HPDE6-E6E7 (cell line): ENCODE data around the gene TMEM120A.
"Not testable (repeated sequence)": the region's sequence is repeated elsewhere in the genome, so short reads cannot be mapped to it uniquely, and the experiment has no call there.

Source experiments
- DNase-seq: peaks from one replicate; pipeline ENCODE4 v3.0.0; 2011; ENCODE audit warnings: missing footprints; ENCODE audit errors: extremely low spot score

Gene TMEM120A

GRCh38 chr7:75994388-75995051, at the start of gene TMEM120A:
TSS of gene TMEM120A (minus strand) at chr7:75994595. CDS start at chr7:75994570, 25 bp downstream.
- peak; percentile 98 for DNase-seq

- no peak for DNase-seq
Observed at GRCh38 chr7:76040126-76040525, 45.7 kb upstream of the TMEM120A start.

DNA sequence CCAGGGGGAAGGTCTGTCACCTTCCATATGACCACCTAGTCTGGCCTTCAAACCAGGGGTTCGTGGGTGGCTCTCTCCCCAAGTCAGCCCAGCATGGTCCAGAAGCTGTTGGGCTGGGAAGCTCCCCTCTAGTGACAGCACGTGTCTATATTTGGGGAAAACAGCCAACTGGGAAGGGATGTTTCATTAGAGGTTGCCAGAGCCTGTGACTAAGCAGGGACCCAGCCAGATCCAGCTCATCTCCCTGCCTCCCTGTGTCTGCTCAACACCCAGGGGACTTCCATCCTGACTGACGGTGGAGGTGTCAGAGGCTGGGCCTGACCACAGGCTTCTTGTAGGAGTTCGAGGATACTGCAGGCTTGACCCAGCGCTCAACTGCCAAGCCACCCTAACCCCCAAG, 42.9 kb upstream of the TMEM120A start:
- no peak for DNase-seq

DNA sequence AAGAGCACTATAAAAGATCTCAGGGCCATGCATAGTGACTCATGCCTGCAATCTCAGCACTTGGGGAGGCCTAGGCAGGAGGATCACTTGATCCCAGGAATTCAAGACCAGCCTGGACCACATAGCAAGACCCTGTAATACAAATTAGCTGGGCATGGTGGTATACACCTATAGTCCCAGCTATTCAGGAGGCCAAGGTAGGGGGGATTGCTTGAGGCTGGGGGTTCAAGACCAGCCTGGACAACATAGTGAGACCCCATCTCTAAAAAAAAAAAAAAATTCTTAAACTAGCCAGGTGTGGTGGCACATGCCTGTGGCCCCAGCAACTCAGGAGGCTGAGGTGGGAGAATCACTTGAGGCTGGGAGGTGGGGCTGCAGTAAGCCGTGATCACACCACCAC, 37.6 kb upstream of the TMEM120A start:
- DNase-seq = no peak

- not testable (repeated sequence) for DNase-seq
Observed at GRCh38 chr7:76029682-76030081, 35.3 kb upstream of the TMEM120A start.

GRCh38 chr7:76023002-76023401, 28.6 kb upstream of the TMEM120A start:
- no peak for DNase-seq

- DNase-seq = no peak
Observed at GRCh38 chr7:76022026-76022780, 27.8 kb upstream of the TMEM120A start.

DNA sequence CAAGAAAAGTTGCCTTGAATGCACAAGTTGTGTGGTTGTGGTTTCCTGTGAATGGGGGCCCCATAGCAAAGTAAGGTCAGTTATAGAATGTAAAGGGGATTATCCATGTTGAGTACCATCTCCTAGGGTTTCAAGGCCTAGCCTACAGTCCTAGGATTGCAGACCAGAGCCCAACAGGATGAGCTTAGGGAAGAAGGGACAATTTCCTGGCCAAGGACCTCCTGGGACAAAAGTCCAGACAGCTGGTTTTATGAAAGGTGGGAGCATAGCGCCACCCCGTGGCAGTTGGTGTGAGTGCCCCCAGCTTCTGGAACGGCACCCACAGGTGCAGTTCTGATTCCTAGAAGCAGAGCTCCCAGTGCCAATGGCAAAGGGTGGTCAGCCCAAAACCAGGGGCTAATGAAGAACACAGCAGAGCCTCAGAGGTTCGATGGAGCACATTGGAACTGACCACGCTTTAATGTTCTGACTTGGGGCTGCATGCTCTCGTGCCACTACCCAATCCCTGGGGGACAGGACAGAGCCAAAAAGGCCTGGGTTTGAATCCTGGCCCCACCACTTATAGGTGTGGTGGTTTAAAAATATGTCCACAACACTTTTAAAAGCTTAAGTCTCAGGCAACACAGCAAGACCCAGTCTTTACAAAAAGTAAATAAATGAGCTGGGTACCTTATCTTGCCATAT, 25.8 kb upstream of the TMEM120A start:
- peak; percentile 52 for DNase-seq

DNA sequence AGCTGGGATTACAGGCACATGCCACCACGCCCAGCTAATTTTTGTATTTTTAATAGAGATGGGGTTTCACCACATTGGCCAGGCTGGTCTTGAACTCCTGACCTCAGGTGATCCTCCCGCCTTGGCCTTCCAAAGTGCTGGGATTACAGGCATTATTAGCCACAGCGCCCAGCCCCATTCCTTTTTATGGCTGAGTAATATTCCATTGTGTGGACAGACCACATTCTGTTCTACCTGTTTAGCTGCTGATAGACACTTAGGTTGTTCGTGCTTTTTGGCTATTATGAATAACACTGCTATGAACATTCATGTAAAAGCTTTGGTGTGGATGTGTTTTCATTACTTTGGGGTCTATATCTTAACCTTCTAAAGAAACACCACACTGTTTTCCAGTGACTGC, 24.1 kb upstream of the TMEM120A start:
- not testable (repeated sequence) for DNase-seq

GRCh38 chr7:76016191-76016947, 22.0 kb upstream of the TMEM120A start:
- DNase-seq = no peak

GRCh38 chr7:76011442-76011861, 17.1 kb upstream of the TMEM120A start:
- DNase-seq = no peak

DNA sequence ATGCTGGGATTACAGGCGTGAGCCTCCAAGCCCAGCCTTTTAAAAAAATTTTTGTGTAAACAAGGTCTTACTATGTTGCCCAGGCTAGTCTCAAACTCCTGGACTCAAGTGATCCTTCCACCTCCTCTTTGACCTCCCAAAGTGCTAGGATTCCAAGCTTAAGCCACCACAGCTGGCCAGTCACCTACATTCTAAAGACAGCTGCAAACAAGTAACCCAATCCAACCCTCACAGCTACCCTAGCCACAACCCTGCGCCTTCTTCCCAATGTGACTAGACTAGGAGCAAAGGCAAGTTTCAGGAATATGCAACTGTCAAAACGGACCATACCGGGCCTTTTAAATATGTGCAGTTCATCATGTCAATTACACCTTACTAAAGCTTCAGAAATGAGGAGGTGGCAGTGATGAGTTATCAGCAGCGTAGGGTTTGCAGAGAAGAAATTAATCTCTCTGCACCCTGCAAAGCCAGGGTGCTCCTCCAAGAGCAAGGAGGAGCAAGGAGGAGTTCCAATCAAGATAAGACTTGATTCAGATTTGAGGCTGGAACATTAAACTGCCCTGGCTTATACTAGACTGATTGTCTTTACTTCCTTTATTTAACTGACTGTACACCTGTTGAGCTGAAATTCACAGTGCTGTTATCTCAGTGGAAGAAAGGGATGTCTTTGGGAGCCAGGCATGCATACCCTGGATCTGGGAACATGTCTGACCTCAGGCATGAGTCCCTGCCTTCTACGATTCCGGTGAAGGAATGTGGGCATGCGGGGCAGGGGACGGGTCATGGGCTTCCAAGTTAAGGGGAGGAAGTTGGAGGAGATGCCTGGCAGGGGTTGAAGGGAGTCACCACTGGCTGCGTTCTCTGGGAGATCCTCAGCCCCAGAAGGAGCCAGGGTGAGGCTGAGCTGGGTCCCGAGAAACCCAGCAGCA, 15.5 kb upstream of the TMEM120A start:
- no peak for DNase-seq

- DNase-seq = no peak
Observed at GRCh38 chr7:76008156-76008687, 13.8 kb upstream of the TMEM120A start.

- DNase-seq = not testable (repeated sequence)
Observed at GRCh38 chr7:76005004-76005403, 10.6 kb upstream of the TMEM120A start.

GRCh38 chr7:76003351-76003750, 9.0 kb upstream of the TMEM120A start:
- DNase-seq = no peak

DNA sequence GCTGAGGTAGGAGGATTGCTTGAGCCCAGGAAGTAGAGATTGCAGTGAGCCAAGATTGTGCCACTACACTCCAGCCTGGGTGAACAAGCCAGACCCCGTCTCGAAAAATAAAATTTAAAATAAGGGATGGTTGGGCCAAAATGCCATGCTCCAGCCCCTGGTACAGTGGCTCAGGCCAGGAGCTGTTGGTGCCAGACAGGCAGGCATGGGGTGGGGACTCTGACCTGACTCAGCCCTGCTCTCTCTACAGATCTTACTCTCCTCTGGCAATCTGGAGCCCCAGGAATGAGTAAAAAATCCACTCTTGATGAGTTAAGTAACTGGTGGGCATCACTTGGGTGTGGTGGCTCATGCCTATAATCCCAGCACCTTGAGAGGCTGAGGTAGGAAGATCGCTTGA, 8.4 kb upstream of the TMEM120A start:
- DNase-seq = no peak

DNA sequence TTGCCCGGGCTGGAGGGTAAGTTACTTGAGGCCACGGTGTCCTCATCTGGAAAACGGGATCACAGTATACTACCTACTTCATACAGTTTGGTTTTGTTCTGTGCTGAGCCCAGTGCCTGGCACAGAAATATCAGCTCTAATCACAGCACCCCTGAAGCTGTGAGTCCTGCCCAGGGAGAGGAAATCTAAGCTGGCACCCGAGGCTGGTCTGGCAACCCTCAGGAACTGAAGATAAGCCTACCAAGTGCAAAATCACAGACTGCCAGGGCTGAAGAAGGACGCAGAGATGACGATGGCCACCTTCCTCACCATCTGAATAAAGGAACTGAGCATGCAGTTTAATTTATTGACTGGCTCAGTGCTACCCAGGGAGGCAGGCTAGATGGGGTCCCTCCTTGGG, 7.7 kb upstream of the TMEM120A start:
- no peak for DNase-seq

GRCh38 chr7:76000566-76000965, 6.2 kb upstream of the TMEM120A start:
- no peak for DNase-seq

DNA sequence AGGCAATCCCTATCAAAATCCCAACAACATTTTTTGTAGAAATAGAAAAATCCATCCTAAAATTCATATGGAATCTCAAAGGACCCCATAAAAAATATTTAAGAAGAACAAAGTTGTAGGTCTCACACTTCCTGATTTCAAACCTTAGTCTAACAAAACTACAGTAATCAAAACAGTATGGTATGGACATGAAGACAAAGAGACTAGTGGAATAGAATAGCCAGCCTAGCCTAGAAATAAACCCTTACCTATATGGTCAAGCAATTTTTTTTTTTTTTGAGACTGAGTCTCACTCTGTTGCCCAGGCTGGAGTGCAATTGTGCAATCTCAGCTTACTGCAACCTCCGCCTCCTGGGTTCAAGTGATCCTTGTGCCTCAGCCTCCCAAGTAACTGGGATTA, 3.6 kb upstream of the TMEM120A start:
- DNase-seq = no peak

DNA sequence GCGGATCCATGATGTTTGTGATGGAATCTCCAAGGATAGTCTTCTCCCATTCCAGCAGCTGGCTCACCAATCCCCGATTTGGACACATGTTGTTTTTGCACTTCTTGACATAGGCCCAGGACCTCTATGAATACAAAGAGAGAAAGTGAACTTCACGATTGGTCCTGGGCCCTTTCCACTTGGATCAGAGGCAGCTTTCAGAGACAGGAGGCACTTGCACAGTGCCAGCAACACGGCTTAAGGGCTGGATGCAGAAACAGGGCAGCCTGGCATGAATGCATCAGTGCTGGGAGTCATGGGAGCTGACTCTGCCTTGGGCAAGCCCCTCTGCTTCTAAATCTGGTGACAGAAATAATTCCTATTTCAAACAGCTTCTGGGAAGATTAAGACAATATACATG, 2.1 kb upstream of the TMEM120A start:
- no peak for DNase-seq

- DNase-seq = no peak
Observed at GRCh38 chr7:75995996-75996395, 1.6 kb upstream of the TMEM120A start.
